ENCODE measurements around the gene DLK1.
A peak's percentile ranks its signal among the peaks of the same experiment; 100 is the strongest.

GRCh38 chr14:100747021-100747586 lies 20.4 kb downstream of the DLK1 start:
- 0 out of 2 replicates have a peak, but pooled peaks have one; percentile 9 for TF ChIP-seq CTCF (conservative IDR thresholded peaks at IDR 0.05; ENCODE audit: low read depth, low read length)
- no peak for TF ChIP-seq RCOR1 (IDR thresholded peaks at IDR 0.05; ENCODE audit: insufficient replicate concordance, low read length)
- 0 out of 2 replicates have a peak, but pooled peaks have one; percentile 63 for TF ChIP-seq CHD1 (IDR thresholded peaks at IDR 0.05; ENCODE audit: low read depth, low read length)
- TF ChIP-seq POLR2A (IDR thresholded peaks at IDR 0.05; ENCODE audit: low read depth, low read length), result no peak
